NB4 (cell line): ENCODE data around the gene KDM4C.

Experiments
- DNase-seq: peaks from one replicate; pipeline ENCODE4 v3.0.0; 2010; ENCODE audit warnings: low read depth
- H3K4me3 ChIP-seq: one replicate; pipeline ENCODE4 v1.5.1; 2011; ENCODE audit warnings: mild to moderate bottlenecking, low read depth, low read length, moderate library complexity
- CTCF ChIP-seq: IDR thresholded peaks from one replicate; pipeline ENCODE4 v1.5.1; 2012; ENCODE audit warnings: low read depth, low read length
- MYC ChIP-seq: IDR thresholded peaks from 2 replicates; pipeline ENCODE4 v1.6.1; 2011; ENCODE audit warnings: low read depth, low read length
- POLR2A ChIP-seq: IDR thresholded peaks from 2 replicates; pipeline ENCODE4 v1.6.1; 2011; ENCODE audit warnings: mild to moderate bottlenecking; ENCODE audit not compliant: insufficient read length; ENCODE audit errors: extremely low read depth
- TF ChIP-seq, protein P1 (sequence below): IDR thresholded peaks from 2 replicates; pipeline ENCODE4 v1.6.1; 2011; ENCODE audit warnings: low read depth, low read length

Gene KDM4C

DNA sequence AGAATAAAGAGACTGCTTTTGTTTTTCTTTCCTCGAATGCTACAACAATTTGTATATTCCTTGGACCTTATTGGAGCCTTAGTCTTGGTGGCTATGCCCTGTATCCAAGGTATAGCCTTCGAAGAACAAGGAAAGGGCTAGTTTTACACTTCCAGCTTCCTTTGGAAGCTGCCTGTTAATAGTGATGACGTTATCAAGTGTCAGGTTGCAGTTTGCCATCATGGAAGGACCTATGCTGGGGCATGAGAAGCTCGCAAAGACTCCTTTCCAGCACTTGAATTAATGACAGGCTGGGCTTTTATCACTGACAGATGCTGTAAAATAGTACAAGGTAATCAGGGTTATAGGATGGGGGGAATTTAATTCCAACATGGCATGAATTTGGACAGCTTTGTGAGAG, 157.9 kb downstream of the KDM4C start:
- H3K4me3 ChIP-seq = no peak overlapping the region
- TF ChIP-seq MYC = no peak
- TF ChIP-seq CTCF = no peak
- TF ChIP-seq, protein P1, sequence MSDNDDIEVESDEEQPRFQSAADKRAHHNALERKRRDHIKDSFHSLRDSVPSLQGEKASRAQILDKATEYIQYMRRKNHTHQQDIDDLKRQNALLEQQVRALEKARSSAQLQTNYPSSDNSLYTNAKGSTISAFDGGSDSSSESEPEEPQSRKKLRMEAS = no peak
- no peak for DNase-seq

DNA sequence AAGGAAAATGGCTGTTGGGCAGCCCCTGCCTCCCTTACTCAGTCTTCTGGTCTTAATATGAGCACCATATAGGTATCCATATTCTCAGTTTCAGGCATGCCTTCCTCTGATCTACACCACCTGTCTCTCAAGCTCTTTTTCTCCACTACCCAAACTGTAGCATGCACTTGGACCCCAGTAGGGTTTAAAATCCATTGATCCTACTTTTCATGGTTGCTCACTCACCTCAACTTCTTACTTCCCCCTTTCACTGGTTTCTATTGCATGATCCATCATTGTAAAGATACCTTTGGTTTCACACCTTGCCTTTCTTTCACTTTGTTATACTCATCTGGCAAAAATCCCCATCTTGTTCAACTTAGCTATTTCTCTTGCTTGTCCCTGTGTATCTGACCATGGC, 159.4 kb downstream of the KDM4C start:
- TF ChIP-seq POLR2A (no peak), MYC (no peak), CTCF (no peak)
- TF ChIP-seq, protein P1 = no peak
- H3K4me3 ChIP-seq = no peak overlapping the region
- no peak for DNase-seq

DNA sequence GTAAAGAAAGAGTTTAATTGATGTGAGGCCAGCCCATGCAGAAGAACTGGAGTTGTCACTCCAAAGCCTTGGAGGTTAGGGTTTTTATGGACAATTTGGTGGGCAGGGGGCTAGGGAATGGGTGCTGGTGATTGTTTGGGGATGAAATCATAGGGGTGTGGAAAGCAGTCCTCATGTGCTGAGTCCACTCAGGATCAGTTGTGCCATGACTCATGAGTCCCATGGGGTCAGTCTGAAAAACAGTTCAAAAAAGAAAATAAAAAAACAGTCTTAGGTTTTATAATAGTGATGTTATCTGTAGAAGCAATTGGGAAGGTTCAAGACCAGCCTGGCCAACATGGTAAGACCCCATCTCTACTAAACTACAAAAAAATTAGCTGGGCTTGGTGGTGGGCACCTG, 162.3 kb downstream of the KDM4C start:
- no peak for TF ChIP-seq MYC
- TF ChIP-seq, protein P1 = no peak
- TF ChIP-seq POLR2A = no peak
- TF ChIP-seq CTCF = no peak
- no peak for DNase-seq
- no peak overlapping the region for H3K4me3 ChIP-seq

DNA sequence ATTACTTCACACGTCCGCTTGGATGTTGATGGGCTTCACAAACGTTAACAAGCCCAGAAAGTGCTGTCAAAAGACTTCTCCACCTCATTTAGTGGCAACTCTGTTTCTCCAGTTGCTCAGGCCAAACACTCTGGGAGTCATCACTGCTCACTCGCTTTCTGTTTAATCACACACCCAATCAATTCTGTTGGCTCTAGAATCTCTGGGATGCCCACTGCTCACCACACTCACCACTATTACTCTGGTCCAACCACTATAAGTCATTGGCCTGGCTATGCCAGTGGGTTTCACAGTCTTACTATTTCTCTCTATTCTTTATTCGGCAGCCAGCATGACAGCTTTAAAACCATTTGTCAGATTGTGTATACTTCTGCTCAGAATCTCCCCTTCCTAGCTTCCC, 163.5 kb downstream of the KDM4C start:
- no peak for DNase-seq
- TF ChIP-seq POLR2A = no peak
- TF ChIP-seq CTCF = no peak
- no peak for TF ChIP-seq MYC
- TF ChIP-seq, protein P1 = no peak
- H3K4me3 ChIP-seq = no peak overlapping the region

DNA sequence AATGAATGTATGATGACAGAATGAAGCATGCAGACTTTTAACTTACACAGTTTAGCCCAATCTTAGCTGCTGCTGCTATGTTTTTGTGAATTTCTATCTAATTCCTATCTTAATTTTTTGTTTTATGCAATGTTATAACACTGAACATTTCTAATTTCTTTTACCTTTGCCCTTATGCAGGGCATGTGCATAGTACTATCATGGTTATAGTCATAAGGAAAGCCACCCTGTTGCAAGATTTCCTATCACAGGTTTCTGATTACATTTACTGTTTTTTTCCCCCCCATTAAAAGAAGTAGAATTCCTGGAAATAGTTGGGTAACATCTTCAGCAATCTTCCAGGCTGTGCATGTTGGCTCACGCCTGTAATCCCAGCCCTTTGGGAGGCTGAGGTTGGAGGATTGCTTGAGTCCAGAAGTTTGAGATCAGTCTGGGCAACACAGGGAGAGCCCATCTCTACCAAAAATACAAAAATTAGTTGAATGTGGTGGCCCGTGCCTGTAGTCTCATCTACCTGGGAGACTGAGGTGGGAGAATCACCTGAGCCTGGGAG, 164.4 kb downstream of the KDM4C start:
- DNase-seq = no peak
- no peak overlapping the region for H3K4me3 ChIP-seq
- TF ChIP-seq, protein P1 = no peak
- no peak for TF ChIP-seq POLR2A
- TF ChIP-seq CTCF = no peak
- no peak for TF ChIP-seq MYC

- DNase-seq = no peak
- TF ChIP-seq, protein P1 = no peak
- no peak for TF ChIP-seq POLR2A
- TF ChIP-seq MYC = no peak
- TF ChIP-seq CTCF = no peak
- H3K4me3 ChIP-seq = no peak overlapping the region
Observed at GRCh38 chr9:6922680-6923079, 164.9 kb downstream of the KDM4C start.
